OCI-LY7 (cell line): ENCODE data around the gene PHACTR4.
"Not testable (repeated sequence)": the region's sequence is repeated elsewhere in the genome, so short reads cannot be mapped to it uniquely, and the experiment has no call there.

ENCODE experiments used
- CTCF ChIP-seq: fragments of 200-600 bp; sonication (generic); conservative IDR thresholded peaks from 2 replicates; pipeline ENCODE4 v1.5.1; 2014; ENCODE audit warnings: mild to moderate bottlenecking, antibody characterized with exemption, low read length, moderate library complexity, mixed read lengths
- EZH2phosphoT487 ChIP-seq: fragments of 200-600 bp; sonication (generic); IDR thresholded peaks from 2 replicates; pipeline ENCODE4 v1.6.1; 2018; ENCODE audit warnings: low read depth, borderline replicate concordance, mild to moderate bottlenecking, mixed run types, antibody characterized with exemption, low read length, moderate library complexity, mixed read lengths

GRCh38 chr1:28541414-28542015 is 172.0 kb downstream of the PHACTR4 start:
- TF ChIP-seq CTCF, EZH2phosphoT487: not testable (repeated sequence)
